GM19328 (cell line): ENCODE results near the gene SAMD14.

ENCODE experiments used
- ATAC-seq: cut with Tn5 transposase; IDR thresholded peaks from one replicate; pipeline ENCODE4 v1.9.1; 2021; ENCODE audit warnings: mild to moderate bottlenecking, moderate library complexity; ENCODE audit not compliant: unreplicated experiment

SAMD14 gene

DNA sequence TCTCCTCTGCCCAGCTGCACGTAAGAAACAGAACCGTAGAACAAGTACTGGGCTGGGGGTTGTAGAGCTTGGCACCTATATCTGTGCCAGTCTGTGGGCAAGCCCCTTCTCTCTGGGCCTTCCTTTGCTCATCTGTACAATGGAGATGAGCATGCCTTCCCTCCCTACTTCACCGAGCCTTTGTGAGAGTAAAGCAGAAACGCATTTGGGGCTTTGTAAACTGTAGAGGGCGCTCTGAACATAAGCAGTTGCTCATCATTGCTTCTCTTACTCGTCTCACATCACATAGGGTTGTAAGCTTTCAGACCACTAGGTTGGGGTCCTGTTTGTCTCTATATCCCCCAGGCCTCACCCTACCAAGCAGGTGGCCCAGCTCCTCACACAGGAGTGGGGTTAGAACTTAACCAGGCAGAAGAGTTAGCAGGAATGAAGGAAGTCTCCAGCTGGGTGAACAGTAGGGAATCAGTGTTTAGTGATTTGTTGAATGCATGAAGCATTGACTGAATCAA, 15.1 kb downstream of the SAMD14 start:
- no peak for ATAC-seq

DNA sequence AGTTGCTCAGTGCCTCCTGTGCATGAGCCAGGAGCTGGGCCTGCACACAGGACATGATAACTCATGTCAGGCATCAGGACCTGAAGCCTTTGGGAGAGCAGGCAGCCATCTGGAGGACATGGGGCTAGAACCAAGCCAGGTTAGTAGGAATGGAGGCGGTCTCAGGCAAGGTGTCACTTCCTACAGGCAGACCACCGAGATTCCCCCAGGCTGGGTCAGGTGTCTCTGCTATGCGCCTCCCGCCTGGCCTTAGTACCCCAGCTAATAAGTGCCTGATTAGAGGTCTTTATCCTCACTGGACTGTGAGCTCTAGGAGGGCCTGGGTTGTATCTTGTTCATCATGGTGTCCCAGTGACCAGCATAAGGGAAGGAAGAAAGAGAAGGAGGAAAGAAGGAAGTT, 15.6 kb downstream of the SAMD14 start:
- no peak for ATAC-seq

DNA sequence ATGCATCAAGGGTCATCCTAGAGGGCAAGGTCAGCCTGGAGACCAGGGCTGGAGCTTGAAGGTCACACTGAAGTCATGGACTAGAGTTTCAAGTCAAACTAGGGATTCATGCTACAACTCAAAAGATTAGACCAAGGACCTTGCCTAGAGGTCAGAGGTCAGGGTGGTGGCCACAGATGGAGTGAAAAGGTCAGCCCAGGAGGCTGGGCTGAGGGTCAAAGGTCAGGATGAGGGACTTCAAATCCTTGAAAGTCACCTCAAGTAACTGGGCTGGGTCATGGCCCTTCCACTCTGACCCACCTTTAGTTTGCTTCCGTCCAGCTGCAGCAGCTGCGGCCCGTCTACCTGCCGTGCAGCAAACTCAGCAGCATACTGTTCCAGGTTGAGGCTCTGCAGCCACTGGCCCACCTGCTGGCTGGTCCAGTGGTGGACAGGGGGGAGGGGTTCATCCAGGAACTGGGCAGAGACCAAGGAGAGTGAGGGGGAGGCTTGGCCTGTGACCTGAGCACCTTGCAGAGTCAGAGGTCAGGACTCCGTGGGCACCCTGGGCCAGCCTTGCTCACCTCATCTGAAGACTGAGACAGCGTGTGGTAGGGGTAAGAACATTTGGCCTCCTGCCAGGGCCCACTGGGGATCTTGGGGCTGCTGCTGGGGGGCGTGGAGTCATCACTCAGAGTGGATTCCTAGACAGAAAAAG, 16.2 kb downstream of the SAMD14 start:
- ATAC-seq = no peak

DNA sequence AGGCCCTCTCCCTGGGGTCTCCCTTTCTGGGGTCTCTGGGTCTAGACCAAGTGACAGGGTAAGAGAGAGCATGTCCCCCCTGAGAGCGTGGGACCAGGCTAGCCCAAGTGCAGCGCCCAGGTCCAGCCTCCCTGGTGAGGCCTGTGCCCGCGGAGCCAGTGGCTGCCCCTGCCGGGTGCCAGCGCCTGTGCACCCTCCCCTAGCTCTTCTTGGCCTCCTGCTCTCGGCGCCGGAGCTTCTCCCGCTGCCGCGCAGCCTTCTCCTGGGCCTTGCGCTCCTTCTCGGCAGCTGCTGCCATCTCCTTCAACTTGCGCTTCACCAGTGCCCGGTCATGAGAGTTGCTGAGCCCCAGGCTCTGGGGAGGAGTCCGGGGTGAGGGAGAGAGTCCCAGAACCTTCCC, 17.3 kb downstream of the SAMD14 start:
- ATAC-seq = no peak

DNA sequence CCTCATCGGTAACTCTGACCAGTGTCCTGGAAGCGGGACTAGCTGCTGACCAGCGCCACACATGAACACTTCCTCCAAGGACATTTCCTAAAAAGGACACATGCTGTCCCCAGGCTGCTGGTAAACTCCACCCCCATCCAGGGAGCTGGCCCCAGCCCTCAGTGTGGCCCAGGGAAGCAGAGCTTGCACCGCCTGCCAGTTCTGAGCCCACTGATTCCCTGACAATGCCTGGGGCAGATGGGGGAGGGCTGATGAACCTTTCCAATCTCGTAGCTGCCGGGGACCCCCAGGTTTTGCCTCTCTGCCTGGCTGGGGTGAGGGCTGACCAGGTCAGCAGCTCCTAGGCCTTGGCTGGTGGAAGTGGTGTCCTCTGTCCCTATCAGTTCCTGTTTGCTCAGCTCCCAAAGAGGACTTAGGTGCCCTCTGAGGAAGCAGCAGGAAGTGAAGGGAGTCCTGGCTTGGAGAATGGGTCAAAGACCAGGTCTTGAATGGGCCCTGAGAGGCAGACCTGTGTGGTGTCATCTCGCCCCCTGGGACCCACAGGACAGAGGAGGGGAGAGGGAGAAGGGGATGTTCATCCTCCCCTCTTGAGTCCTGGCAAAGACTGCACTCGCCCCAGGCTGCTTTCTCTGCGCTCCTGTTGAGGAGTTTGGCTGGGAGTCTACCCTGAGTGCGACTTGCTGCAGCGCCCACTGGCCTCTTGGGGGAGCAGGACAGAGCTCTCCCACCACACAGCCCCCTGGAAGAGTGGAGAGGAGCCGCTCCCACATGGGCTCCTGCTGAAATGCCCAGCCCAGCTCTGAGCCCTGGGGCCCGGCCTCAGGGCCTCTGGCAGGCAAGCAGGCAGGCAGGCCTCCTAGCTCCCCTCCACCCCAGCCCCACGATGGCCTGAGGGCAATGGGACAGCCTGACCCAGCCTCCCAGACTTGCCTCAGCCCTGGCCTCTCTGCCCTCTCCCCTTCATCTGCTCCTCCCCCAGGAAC, 18.0 kb downstream of the SAMD14 start:
- no peak for ATAC-seq

DNA sequence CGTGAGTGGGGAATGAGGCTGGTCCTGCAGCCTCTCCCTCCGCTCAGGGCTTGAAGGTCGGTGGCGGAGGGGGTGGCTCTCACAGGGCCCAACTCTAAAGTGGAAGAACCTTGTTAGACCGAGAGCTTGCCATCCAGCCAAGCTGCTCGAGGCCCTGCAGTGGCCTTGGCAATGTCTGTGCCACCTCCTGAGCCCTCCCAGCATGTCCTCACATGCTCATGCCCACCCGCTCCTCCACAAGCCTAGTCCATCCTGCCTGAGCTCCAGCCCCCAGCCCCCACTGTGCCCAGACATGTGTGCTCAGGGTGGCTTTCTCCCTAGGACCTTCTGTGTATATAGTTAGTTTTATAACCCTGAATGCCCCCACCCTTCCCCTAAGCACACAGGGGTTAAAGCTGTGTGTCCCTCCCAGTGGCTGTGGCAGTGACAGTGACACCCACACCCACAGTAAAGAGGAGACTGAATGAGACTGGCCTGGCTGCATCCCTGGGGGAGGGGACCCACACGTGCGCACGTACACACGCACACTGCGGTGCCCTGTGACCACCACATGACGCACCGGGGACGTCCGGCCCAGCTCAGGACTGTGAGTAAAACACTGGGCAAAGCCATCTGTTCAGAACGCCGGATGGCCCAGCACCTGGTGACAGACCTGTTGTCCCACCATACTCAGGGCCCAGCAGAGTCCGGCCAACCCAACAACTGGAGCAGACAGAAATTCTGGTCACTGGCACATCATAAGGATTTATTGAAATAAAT, 19.2 kb downstream of the SAMD14 start:
- ATAC-seq = no peak

DNA sequence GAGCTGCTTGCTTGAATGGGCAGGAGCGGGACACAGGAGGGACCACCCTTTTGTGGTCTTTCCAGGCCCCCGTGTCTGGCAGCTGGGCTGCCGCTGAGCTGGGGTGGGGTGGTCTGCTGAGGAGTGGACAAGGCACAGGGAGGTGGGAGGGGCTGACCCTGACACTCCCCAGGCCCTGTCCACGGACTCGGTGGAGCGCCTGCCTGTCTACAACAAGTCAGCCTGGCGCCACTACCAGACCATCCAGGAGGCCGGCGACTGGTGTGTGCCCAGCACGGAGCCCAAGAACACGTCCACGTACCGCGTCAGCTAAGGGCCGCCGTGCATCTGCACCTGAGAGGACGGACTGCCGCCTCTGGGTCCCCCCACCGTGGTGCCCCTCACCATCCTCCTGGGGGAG, 20.2 kb downstream of the SAMD14 start:
- no peak for ATAC-seq

DNA sequence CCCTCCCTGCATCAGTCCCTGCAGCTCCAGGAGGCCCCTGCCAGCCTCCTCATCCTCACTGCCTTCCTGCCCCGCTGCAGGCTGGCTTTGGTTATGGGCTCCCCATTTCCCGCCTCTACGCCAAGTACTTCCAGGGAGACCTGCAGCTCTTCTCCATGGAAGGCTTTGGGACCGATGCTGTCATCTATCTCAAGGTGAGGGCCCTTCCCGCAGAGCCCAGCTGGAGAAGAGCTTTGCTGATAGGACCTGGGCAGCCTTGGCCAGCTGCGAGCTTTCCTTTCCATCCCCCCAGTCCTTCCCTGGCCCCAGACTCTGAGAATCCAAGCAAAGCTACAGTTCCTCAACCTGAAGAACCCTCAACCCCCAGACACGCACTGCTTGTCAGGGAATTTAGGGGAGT, 20.8 kb downstream of the SAMD14 start:
- ATAC-seq = no peak

DNA sequence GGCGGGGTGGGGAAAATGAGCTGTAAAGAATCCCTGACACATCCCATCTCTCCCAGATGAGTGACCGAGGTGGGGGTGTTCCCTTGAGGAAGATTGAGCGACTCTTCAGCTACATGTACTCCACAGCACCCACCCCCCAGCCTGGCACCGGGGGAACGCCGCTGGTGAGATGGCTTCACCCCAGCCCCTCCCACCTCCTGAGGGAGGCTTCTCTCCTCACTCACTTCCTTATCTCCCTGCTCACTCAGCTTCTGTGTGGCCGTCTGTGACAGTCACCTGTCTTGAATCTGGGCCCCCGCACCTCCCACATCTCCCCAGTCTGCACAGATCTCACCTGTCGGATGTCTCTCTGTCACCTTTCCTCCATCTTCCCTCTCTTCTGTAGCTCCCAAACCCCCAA, 21.4 kb downstream of the SAMD14 start:
- no peak for ATAC-seq

DNA sequence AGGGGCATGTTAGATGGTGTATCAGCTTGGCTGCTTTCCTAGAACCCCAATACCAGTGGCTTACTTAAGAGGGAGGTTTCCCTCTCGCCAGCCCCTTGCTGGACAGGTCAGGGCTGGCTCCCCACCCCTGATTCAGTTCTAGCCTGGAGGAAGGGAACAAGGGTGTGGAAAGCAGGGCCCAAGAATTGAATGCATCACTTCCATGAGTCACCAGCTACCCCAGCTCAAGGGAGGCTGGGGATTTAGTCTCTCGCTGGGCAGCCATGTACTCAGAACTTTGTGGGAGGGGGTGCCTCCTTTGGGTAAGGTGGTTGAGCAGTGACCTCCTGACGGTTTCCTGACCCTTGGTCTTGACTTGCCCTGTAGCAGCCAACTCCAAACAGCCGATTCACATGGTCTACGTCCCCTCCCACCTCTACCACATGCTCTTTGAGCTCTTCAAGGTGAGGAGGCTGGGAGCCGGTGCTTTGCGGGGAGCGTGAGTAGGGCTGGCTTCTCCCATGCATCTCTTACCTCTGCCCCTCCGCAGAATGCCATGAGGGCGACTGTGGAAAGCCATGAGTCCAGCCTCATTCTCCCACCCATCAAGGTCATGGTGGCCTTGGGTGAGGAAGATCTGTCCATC, 22.1 kb downstream of the SAMD14 start:
- no peak for ATAC-seq

DNA sequence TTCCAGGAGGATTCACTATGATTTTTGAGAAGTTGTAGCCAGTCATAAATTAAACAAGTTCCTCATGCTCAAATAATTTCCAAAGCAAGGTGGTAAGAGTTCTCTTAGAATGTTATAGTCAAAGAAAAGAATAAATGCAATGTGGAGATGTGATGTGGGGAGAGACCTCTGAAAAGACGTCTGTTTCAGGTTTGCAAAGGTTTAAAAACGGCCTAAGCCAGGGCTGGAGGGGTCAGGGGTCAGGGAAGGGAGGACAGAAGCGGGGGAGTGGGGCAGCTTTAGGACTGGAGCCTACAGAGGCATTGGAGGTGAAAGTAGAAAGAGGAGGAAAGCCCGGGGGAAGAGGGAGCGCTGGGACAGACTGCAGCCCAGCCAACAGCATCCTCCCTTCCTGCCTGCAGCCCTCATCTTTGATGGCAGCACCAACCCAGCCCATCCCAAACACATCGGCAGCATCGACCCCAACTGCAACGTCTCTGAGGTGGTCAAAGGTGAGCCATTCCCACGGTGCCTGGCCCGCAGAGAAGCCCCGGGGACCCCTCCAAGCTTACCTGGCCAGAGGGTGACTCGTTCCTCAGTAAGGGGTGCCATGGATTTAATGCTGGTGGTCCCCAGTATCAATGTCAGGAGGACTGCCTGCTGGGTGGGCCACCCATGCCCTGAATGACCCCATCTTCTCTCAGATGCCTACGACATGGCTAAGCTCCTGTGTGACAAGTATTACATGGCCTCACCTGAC, 23.4 kb downstream of the SAMD14 start:
- ATAC-seq = no peak

DNA sequence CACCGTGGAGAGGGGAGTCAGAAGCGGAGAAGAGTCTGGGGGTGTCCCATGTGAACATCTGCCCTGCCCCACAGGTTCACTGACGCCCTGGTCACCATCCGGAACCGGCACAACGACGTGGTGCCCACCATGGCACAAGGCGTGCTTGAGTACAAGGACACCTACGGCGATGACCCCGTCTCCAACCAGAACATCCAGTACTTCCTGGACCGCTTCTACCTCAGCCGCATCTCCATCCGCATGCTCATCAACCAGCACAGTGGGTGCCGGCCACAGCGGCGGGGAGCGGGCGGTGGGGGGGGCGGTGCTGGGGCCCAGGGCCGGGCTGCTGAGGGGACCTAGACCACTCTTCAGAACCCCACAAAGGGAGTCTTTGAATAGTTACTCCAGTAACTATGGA, 24.1 kb downstream of the SAMD14 start:
- no peak for ATAC-seq

DNA sequence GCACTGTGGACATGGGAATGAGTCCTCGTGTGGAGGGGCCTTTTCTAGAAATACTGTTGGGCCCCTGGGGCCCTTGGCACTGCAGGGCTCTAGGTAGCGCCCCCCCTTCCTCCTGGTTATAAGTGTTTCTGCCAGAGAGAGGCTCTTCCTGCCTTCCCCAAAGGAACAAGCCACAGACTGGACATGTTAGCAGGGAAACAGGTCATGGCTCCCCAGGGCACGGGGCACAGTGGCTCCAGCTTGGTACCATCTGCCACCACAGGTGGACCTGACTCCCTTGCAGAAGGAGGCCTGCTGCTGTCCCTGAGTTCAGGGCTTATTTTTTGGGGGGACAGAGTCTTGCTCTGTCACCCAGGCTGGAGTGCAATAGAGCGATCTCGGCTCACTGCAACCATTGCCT, 26.0 kb downstream of the SAMD14 start:
- no peak for ATAC-seq

DNA sequence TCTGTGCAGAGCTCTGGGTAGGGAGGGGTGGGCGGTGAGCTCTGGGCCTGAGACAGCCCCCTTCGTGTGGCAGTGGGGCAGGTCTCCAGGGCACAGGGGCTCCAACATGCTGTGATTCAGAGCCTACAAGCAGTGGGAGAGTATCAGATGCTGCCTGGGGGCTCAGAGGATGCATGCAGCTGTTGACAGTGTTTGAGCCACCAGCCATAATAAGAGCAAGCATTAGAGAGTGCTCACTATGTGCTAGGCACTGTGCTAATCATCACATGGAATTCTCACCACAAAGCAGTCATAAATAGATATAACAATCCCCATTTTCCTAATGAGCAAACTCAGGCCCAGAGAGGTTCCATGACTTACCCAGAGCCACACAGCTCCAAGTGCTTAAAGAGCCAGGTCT, 26.7 kb downstream of the SAMD14 start:
- ATAC-seq = no peak

DNA sequence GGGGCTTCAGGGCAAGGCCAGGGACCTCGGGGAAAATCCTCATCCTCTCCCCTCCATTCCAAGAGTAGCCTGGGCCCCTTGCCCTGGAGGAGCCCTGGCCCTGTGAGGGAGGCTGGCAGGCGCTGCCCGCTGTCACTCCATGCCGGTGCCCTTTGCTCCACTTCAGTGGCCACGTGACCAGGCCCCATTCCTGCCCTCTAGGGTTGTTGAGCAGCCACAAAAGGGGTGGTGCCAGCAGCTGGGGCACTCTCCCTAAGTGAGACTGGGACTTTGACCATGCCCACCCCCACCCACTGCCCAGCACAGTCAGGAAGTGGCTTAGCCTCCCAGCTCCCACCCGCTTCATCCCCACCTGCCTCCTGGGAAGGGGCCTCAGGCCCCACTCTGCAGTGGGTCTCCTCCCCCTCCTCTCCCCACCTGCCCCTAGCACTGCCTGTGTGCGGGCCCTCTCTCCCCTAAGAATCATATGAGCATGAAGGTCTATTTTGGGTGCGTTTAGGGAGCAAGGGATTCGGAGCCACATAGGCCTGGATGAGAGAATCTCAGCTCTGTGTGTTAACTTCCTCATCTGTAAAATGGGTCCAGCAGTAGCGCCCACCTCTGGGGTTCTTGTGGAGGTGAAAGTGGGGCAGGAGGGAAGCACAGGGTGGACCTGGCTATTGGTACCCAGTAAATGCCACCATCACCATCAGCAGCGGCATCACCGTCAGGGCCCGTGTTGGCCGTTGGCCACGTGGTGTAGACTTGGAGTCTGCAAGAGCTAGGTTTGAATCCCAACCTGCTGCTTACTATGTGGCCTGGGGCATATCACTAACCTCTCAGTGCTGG, 27.6 kb downstream of the SAMD14 start:
- ATAC-seq = no peak

DNA sequence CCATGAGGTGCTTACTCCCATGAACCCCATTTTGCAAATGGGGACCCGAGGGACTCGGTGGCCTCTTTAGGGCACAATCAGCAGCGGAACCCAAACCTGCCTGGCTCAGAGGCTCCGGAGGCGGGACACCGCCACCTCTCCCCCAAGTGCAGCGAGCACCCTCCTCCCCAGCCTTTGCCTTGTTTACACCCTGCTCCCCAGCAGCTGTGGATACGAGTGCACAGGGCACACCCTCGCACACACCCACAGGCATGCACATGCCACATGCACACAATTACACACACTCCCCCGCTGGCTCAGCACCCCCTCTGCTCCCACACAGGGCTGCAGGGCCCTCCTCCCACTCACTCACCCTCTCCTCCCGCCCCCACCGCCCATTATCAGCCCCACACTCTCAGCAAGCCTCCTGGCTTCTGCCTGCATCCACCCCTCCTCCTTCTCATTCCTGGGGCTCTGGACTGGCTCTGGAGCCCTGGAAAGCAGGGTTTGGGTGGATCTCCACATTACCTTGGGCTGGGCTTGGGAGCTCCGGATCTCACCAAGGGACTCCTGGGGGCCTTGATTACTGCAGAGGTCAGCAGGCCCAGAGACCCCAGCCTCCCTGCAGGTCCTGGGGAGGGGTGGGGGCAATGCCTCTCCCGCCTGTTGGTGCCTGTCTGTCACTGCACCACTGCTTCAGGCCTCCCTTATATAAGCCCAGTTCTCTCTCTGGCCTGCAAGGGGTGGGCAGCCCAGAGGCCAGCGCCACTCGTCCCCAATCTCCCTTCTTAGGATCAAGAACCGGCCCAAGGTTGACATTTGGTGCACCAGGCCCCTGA, 28.4 kb downstream of the SAMD14 start:
- ATAC-seq = no peak

DNA sequence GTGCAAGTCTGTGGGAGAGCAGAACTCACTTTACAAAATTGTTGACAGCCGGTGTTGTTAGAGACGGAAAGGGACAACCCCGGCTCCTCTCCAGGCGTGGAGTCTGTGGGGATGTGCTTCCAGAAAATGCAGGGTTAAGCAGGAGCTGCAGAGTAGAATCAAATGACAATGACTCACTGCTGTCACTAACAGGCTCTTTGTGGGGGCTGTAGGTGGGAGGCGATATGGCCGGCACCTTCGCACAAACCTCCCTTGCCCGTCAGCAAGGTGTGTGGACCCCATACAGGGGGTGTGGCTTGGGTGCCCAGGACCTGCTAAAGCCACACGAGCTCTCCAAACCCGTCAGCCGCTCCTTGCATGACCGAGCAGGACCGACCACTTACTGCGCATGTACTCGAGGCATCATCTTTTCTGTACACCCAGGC, 29.0 kb downstream of the SAMD14 start:
- no peak for ATAC-seq

DNA sequence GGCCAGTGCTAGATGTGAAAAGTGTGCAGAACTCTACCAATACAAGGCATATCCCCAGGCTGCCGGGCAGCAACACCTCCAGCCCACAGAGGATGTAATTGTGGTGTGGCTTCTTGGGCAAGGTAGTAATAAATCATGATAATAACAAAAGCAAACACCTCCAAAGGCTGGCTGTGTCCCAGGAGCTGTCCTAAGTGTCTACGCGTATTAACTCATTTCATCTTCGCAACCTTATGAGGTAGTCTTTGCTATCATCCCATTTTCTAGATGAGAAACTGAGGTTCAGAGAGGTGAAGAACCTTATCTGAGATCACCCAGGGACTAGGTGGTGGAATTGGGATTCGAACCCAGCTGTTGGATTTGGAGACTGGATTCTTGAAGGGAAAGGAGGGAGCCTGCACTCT, 29.5 kb downstream of the SAMD14 start:
- no peak for ATAC-seq
